Measurements from ENCODE around the gene MFGE8.

DNA sequence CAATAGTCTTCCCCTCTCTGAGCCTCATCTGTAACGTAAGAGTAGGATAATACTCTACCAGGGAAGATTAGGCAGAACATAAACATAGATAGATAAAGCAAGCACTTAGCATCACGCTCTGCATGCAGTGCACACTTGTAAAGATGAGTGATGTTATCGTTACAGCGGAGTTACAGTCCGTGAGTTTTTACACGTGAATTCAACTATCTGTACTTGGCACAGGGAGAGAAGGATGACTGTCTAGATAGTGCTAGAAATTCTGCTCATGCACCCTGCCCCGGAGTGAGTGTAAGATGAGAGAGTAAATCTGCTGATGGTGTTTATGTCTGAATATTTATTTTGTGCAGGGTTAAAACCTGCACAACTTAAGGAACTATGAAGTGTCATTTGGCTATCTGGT, 53.6 kb downstream of the MFGE8 start:
- TF ChIP-seq, protein P1, sequence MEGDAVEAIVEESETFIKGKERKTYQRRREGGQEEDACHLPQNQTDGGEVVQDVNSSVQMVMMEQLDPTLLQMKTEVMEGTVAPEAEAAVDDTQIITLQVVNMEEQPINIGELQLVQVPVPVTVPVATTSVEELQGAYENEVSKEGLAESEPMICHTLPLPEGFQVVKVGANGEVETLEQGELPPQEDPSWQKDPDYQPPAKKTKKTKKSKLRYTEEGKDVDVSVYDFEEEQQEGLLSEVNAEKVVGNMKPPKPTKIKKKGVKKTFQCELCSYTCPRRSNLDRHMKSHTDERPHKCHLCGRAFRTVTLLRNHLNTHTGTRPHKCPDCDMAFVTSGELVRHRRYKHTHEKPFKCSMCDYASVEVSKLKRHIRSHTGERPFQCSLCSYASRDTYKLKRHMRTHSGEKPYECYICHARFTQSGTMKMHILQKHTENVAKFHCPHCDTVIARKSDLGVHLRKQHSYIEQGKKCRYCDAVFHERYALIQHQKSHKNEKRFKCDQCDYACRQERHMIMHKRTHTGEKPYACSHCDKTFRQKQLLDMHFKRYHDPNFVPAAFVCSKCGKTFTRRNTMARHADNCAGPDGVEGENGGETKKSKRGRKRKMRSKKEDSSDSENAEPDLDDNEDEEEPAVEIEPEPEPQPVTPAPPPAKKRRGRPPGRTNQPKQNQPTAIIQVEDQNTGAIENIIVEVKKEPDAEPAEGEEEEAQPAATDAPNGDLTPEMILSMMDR (IDR thresholded peaks at IDR 0.05), result no peak
- TF ChIP-seq EP300 (IDR thresholded peaks at IDR 0.05), result no peak
